Measurements from ENCODE around the gene KBTBD4. TPM values are rescaled to one million over a fixed set of nuclear protein-coding genes. Genes with fewer than 3 reads are reported as not detected.
"Not testable (repeated sequence)": the region's sequence is repeated elsewhere in the genome, so short reads cannot be mapped to it uniquely, and the experiment has no call there.

Gene KBTBD4
- total RNA-seq, 1 donor from 2014 or later = 29.3 TPM

DNA sequence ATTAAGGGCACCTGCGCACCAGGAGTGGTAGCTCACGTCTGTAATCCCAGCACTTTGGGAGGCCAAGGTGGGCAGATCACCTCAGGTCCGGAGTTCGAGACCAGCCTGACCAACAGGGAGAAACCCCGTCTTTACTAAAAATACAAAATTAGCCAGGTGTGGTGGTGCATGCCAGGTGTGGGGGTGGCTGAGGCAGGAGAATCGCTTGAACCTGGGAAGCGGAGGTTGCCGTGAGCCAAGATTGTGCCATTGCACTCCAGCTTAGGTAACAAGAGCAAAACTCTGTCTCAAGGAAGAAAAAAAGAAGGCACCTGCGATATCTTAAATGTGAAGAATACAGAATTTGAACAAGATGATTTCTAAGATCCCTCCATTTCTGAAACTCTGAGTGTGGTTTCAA is 52.7 kb downstream of the KBTBD4 start:
- not testable (repeated sequence) for DNase-seq (ENCODE audit: low read depth in 2 of 2)

GRCh38 chr11:47524291-47524874 is 54.4 kb downstream of the KBTBD4 start:
- DNase-seq (ENCODE audit: low read depth in 2 of 2) = peak in 1 of 2 donors; percentile 33

- DNase-seq (ENCODE audit: low read depth in 2 of 2) = peak; percentile 47 to 91
Measured at GRCh38 chr11:47523490-47524225, 55.1 kb downstream of the KBTBD4 start.

Other genes starting within 250 kb of the KBTBD4 start
- gene MYBPC3, start 226.3 kb downstream of the KBTBD4 start, total RNA-seq = not detected in 2 replicates
- under 0.01 TPM in 1 of 2 replicates, not detected in the other for gene SPI1, start 200.4 kb downstream of the KBTBD4 start, total RNA-seq
- gene SLC39A13, start 170.4 kb downstream of the KBTBD4 start, total RNA-seq = 32.5 and 70.5 TPM in 2 replicates
- gene PSMC3, start 152.5 kb downstream of the KBTBD4 start, total RNA-seq = 163 and 166 TPM in 2 replicates
- gene RAPSN, start 129.8 kb downstream of the KBTBD4 start, total RNA-seq = 0.13 and 0.25 TPM in 2 replicates
- gene CELF1, start 25.8 kb downstream of the KBTBD4 start, total RNA-seq = 57.9 and 84.6 TPM in 2 replicates
- gene PTPMT1, start 13.4 kb downstream of the KBTBD4 start, total RNA-seq = 65.0 and 67.9 TPM in 2 replicates
- 75.0 and 85.7 TPM in 2 replicates for gene NDUFS3, start 104 bp upstream of the KBTBD4 start, total RNA-seq
- gene FAM180B, start 7.7 kb upstream of the KBTBD4 start, total RNA-seq = not detected in 2 replicates
- gene C1QTNF4, start 15.4 kb upstream of the KBTBD4 start, total RNA-seq = 0.13 TPM in 1 of 2 replicates, not detected in the other
- 85.2 and 106 TPM in 2 replicates for gene MTCH2, start 63.6 kb upstream of the KBTBD4 start, total RNA-seq
- 0.13 and 0.38 TPM in 2 replicates for gene AGBL2, start 136.4 kb upstream of the KBTBD4 start, total RNA-seq
- gene FNBP4, start 188.4 kb upstream of the KBTBD4 start, total RNA-seq = 31.1 and 35.7 TPM in 2 replicates